GM19452 (cell line): ENCODE data around the gene SEMA7A.
A peak's percentile ranks its signal among the peaks of the same experiment; 100 is the strongest.
"Not testable (repeated sequence)": the region's sequence is repeated elsewhere in the genome, so short reads cannot be mapped to it uniquely, and the experiment has no call there.

Source experiments
- ATAC-seq: cut with Tn5 transposase; IDR thresholded peaks from one replicate; pipeline ENCODE4 v1.9.1; 2021; ENCODE audit not compliant: unreplicated experiment

SEMA7A gene

GRCh38 chr15:74376825-74377581, 56.8 kb downstream of the SEMA7A start:
- no peak for ATAC-seq

GRCh38 chr15:74376226-74376625, 57.5 kb downstream of the SEMA7A start:
- ATAC-seq, result no peak

DNA sequence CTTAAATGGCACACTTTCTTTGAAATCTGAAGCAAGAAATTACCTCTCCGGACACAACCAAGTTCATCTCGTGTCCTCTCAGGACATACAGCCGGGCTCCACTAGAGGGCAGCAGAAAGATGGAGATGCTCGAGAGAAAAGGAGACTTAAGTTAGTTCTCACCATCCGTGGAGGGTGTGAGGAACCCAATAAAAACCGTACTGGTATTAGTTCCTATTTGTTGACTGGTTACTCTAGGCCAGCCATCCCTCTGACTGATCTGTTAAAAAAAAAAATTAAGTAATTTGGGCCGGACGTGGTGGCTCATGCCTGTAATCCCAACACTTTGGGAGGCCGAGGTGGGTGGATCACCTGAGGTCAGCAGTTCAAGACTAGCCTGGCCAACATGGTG, 58.5 kb downstream of the SEMA7A start:
- no peak for ATAC-seq

GRCh38 chr15:74374648-74375302, 59.0 kb downstream of the SEMA7A start:
- no peak for ATAC-seq

GRCh38 chr15:74373731-74374647, 59.8 kb downstream of the SEMA7A start:
- peak; percentile 62 for ATAC-seq

DNA sequence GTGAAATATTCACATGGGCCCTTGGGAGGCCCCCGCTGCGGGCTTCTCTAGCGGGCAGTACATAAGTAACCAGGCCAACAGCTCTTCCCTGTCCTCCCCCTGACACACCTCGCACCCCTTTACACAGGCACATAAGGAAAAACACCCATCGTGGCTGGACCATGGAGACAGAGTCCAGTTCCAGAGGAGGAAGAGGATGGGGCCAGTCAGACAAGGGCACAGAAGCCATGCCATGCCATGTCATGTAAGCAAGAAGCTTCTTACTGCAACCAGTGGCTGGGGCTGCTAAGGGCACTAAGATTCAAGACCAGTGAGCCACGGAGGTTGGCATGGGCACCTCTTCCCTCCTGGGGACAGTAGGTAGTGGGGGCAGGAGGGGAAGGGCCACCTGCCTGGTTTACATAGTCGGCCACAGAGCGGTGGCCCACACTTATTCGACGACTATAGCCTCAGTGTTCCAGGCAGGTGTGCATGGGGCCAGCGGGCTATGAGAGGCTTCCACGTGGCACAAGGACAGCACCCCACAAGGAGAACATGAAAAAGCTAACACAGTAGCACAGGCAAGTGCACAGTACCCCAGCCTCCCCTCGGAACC, 60.6 kb downstream of the SEMA7A start:
- no peak for ATAC-seq

GRCh38 chr15:74370471-74370870, 63.3 kb downstream of the SEMA7A start:
- ATAC-seq, result no peak

- ATAC-seq, result no peak
Observed at GRCh38 chr15:74369756-74370155, 64.0 kb downstream of the SEMA7A start.

DNA sequence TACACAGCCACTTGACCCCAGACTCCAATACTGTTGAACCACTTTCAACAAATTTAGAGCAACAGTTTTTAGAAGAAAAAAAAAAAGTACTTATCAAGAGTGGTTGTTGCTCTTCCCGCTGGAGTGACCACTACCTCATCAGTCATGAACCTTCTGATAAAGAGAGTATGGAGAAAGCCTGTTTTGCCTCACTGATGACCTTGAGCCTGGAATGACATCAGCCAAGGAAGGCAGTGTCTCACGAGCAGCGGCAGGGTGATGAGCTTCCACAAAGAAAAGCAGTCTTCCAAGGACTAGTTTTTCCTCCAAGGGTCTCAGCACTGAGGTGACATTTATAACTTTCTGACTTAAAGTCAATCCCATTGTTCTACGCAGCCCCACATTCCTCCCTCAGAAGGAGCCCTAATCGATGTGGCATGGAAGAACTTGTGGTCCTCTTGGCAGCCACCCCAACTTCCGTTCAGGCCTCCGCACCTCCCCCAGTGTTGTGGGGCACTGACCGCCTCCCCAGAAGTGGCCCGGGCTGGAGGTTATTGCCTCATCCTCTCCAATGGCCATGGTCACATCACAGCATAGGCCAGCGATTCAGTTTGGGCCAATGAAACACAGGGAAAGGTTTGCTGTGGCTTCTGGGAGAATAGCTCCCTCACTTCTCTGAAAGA, 64.5 kb downstream of the SEMA7A start:
- no peak for ATAC-seq

- ATAC-seq, result no peak
Observed at GRCh38 chr15:74368121-74368520, 65.6 kb downstream of the SEMA7A start.

DNA sequence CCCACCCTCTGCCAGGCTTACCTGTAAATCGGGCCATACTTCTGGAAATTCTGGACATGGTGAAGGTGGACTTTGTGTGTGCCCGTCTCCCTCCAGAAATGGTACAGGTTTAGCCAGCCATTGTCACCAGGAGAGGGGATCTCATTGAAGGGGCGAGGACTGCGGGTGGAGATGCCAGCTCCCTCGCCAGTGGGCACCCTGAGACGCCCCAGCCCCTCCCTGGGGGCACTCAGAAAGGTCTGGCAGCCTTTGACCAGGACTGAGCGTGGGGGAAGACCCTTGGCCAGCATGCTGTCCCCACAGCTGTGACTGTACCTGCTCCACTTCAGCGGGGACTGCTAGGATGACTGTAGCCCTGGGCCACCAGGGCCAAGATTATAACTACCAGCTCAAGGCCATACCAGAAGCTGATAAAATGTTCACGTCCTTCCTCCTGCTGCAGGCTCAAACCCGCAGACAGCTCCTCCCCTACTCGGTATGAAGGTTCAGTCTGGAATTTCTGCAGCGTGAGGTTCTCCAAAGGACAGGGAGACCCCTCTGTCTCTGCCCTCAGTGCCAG, 66.4 kb downstream of the SEMA7A start, which contains the start of gene CYP11A1:
CYP11A1 (minus strand) TSS at position 351 of the 559 bp plus-strand sequence; CDS start at position 290, 61 bp downstream.
- ATAC-seq, result no peak

DNA sequence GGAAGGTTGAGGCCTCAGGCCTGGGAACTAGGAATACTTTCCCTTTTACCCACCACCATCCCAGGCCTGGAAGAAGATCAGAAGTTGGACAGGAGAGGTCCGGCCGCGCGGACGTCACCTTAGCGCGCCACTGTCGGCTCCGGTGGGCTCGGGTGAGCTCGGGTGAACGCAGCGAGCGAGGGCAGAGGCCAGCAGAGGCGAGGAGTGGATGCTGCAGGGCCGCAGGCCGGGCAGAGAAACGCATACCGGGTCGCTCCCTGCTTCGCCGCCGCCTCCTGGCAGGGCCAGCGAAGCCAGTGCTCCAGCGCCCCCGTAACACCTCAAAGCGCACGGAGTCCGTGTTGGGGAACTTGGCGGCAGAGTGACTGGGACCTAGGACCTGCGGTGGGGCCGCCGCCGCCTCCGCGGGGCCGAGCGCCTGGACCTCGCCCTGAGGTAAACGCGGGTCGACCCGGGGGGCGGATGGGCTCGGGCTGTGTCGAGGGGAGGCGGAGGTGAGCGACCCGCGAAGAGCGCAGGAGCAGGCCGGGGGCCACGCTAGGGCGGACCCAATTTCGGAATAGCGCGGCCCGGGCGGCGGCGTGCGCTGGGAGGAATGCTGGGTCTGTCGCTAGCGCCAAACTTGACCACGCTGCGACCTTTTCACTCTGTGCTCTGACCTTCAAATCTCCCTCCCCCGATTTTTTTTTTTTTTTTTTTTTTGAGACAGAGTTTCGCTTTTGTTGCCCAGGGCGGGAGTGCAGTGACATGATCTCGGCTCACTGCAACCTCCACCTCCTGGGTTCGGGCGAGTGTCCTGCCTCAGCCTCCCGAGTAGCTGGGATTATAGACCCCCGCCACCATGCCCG, 67.9 kb downstream of the SEMA7A start:
- no peak for ATAC-seq

- ATAC-seq, result no peak
Observed at GRCh38 chr15:74364936-74365597, 68.7 kb downstream of the SEMA7A start.

DNA sequence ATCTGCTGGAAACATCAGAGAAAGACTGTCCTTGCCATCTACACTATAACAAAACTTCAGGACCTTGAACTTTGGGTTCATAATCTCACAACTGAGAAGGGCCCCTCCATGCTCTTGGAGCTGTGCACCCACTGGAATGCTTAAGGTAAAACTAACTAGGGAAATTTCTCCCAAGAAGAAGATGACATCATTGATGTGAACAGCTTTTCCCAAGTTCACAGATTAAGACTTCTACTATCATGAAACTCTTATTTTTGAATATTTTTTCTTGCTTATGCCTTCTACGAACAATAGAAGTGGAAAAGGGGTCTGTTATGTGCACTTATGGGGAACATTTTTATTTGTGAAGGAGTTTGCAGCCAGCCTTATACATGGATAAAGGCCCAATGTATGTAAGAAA, 71.3 kb downstream of the SEMA7A start:
- ATAC-seq, result no peak

GRCh38 chr15:74360855-74361254, 72.9 kb downstream of the SEMA7A start:
- ATAC-seq, result not testable (repeated sequence)

DNA sequence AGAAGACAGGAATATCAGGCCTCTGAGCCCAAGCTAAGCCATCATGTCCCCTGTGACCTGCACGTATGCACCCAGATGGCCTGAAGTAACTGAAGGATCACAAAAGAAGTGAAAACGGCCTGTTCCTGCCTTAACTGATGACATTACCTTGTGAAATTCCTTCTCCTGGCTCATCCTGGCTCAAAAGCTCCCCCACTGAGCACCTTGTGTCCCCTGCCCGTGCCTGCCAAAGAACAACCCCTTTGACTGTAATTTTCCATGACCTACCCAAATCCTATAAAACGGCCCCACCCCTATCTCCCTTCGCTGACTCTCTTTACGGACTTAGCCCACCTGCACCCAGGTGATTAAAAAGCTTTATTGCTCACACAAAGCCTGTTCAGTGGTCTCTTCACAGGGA, 74.4 kb downstream of the SEMA7A start:
- not testable (repeated sequence) for ATAC-seq
